IMR-90 (cell line): Measurements from ENCODE around the gene RALGAPB. TPM values are rescaled to one million over a fixed set of nuclear protein-coding genes. Genes with fewer than 3 reads are reported as not detected.

ENCODE experiments used
- ATAC-seq: fragments of 200-7000 bp; cut with Tn5 transposase; 2 replicates; pipeline ENCODE4 v1.9.1; 2020; ENCODE audit warnings: low read depth, mild to moderate bottlenecking, moderate library complexity
- BruUV-seq: library from RNA; stranded (reverse); fragments of 400-500 nt; replicated peaks from 2 replicates; lab custom pipeline; 2021; lab: Mats Ljungman, UMichigan
- CTCF ChIA-PET: fragments of 300-600 bp; formaldehyde crosslinking; extraction: SDS; loops from one replicate; lab custom pipeline; 2021; ENCODE audit warnings: antibody characterized with exemption; lab: Yijun Ruan, JAX
- POLR2A ChIA-PET: fragments of 300-600 bp; sonication (Branson Sonifier 250); formaldehyde crosslinking; loops from one replicate; lab custom pipeline; 2022; ENCODE audit warnings: antibody characterized with exemption; ENCODE audit not compliant: unreplicated experiment; lab: Charles Lee
- DNase-seq: peaks from one replicate; pipeline ENCODE4 v3.0.0; 2013
- H2AFZ ChIP-seq: replicated peaks from 2 replicates; pipeline ENCODE3; 2013; ENCODE audit warnings: low read length, mild to moderate bottlenecking; ENCODE audit not compliant: poor library complexity
- H2AK5ac ChIP-seq: 2 replicates; pipeline ENCODE4 v1.6.1; 2013; ENCODE audit warnings: low read depth, low read length, inconsistent platforms
- H2AK9ac ChIP-seq: replicated peaks from 2 replicates; pipeline ENCODE3; 2013; ENCODE audit warnings: mild to moderate bottlenecking, low read depth, low read length, moderate library complexity; ENCODE audit not compliant: poor library complexity
- H2BK120ac ChIP-seq: 2 replicates; pipeline ENCODE4 v1.6.1; 2013; ENCODE audit warnings: low read depth, low read length, inconsistent platforms
- H2BK15ac ChIP-seq: 3 replicates; pipeline ENCODE4 v1.6.1; 2013; ENCODE audit warnings: low read depth, low read length, inconsistent platforms
- H2BK20ac ChIP-seq: 2 replicates; pipeline ENCODE4 v1.6.1; 2013; ENCODE audit warnings: low read depth, mild to moderate bottlenecking, inconsistent platforms, low read length, moderate library complexity
- H2BK5ac ChIP-seq: 2 replicates; pipeline ENCODE4 v1.6.1; 2013; ENCODE audit warnings: mild to moderate bottlenecking, low read depth, low read length, inconsistent platforms; ENCODE audit not compliant: poor library complexity, severe bottlenecking
- H3K14ac ChIP-seq: replicated peaks from 2 replicates; pipeline ENCODE4 v1.6.1; 2013; ENCODE audit warnings: low read depth, low read length, inconsistent platforms
- H3K18ac ChIP-seq: 2 replicates; pipeline ENCODE4 v1.6.1; 2013; ENCODE audit warnings: low read depth, low read length, control low read depth
- H3K23ac ChIP-seq: 2 replicates; pipeline ENCODE4 v1.6.1; 2013; ENCODE audit warnings: low read depth, low read length, inconsistent platforms
- H3K27ac ChIP-seq: 2 replicates; pipeline ENCODE4 v1.5.1; 2013; ENCODE audit warnings: mild to moderate bottlenecking, control low read depth, low read length; ENCODE audit not compliant: insufficient read depth
- H3K27me3 ChIP-seq: 2 replicates; pipeline ENCODE4 v1.6.1; 2013; ENCODE audit warnings: low read length; ENCODE audit not compliant: control insufficient read depth, insufficient read depth
- H3K36me3 ChIP-seq: 2 replicates; pipeline ENCODE4 v1.6.1; 2013; ENCODE audit warnings: low read length, mixed read lengths; ENCODE audit not compliant: control insufficient read depth, insufficient read depth
- H3K4ac ChIP-seq: 2 replicates; pipeline ENCODE4 v1.6.1; 2013; ENCODE audit warnings: low read depth, low read length, inconsistent platforms
- H3K4me1 ChIP-seq: 2 replicates; pipeline ENCODE4 v1.6.1; 2013; ENCODE audit warnings: low read length, mixed read lengths; ENCODE audit not compliant: control insufficient read depth, insufficient read depth
- H3K4me2 ChIP-seq: 2 replicates; pipeline ENCODE4 v1.6.1; 2013; ENCODE audit warnings: low read depth, mild to moderate bottlenecking, control low read depth, low read length, moderate library complexity
- H3K4me3 ChIP-seq: 2 replicates; pipeline ENCODE4 v1.5.1; 2013; ENCODE audit warnings: low read depth, mild to moderate bottlenecking, control low read depth, low read length, moderate library complexity; ENCODE audit not compliant: insufficient read depth
- H3K56ac ChIP-seq: 2 replicates; pipeline ENCODE4 v1.6.1; 2013; ENCODE audit warnings: low read length, inconsistent platforms; ENCODE audit not compliant: insufficient read depth; ENCODE audit errors: extremely low read depth
- H3K79me1 ChIP-seq, 2 experiments: 2 replicates each; pipeline ENCODE4 v1.6.1; 2013; ENCODE audit warnings: low read length in 2 of 2, inconsistent platforms in 1 of 2, low read depth in 1 of 2
- H3K9ac ChIP-seq: 2 replicates; pipeline ENCODE4 v1.6.1; 2013; ENCODE audit warnings: low read depth, low read length, control low read depth
- H3K9me1 ChIP-seq: 2 replicates; pipeline ENCODE4 v1.6.1; 2013; ENCODE audit warnings: low read length, inconsistent platforms; ENCODE audit not compliant: insufficient read depth
- H3K9me3 ChIP-seq: 2 replicates; pipeline ENCODE4 v1.6.1; 2013; ENCODE audit warnings: low read length; ENCODE audit not compliant: control insufficient read depth, insufficient read depth
- H4K20me1 ChIP-seq: 2 replicates; pipeline ENCODE4 v1.6.1; 2013; ENCODE audit warnings: low read length, inconsistent platforms; ENCODE audit not compliant: insufficient read depth
- H4K5ac ChIP-seq: 2 replicates; pipeline ENCODE4 v1.6.1; 2013; ENCODE audit warnings: mild to moderate bottlenecking, low read depth, low read length, control low read depth
- H4K8ac ChIP-seq, 2 experiments: 2 replicates each; pipeline ENCODE4 v1.6.1; 2013; ENCODE audit warnings: low read depth in 2 of 2, low read length in 2 of 2, control low read depth in 1 of 2, inconsistent platforms in 1 of 2
- H4K91ac ChIP-seq: 2 replicates; pipeline ENCODE4 v1.6.1; 2013; ENCODE audit warnings: low read depth, low read length, inconsistent platforms; ENCODE audit not compliant: insufficient read depth
- CTCF ChIP-seq: conservative IDR thresholded peaks from 2 replicates; pipeline ENCODE4 v1.5.1; 2012; ENCODE audit warnings: mild to moderate bottlenecking, low read depth, low read length, improper control_type of control experiment
- ELK1 ChIP-seq: fragments of 150-350 bp; IDR thresholded peaks from 2 replicates; pipeline ENCODE4 v1.6.1; 2016; ENCODE audit warnings: low read depth, mild to moderate bottlenecking, low read length, moderate library complexity, borderline replicate concordance
- MAZ ChIP-seq: IDR thresholded peaks from 2 replicates; pipeline ENCODE4 v1.6.1; 2012; ENCODE audit warnings: low read depth, mild to moderate bottlenecking, low read length, improper control_type of control experiment, moderate library complexity, borderline replicate concordance
- POLR2A ChIP-seq: IDR thresholded peaks from 2 replicates; pipeline ENCODE4 v1.6.1; 2012; ENCODE audit warnings: mild to moderate bottlenecking, low read depth, low read length
- RCOR1 ChIP-seq: IDR thresholded peaks from 2 replicates; pipeline ENCODE4 v1.6.1; 2012; ENCODE audit warnings: mild to moderate bottlenecking, low read length, improper control_type of control experiment; ENCODE audit not compliant: insufficient replicate concordance
- WGBS, 2 experiments: methylation state at CpG; one replicate each; pipeline versions ENCODE4 v1.1.5 to v1.1.7; 2013; ENCODE audit warnings: missing lambda C conversion rate in 2 of 2; ENCODE audit not compliant: insufficient read length in 1 of 2; ENCODE audit errors: extremely low coverage in 2 of 2; 5-methylcytosine and 5-hydroxymethylcytosine counted together
- dilution Hi-C: fragments of 300-500 bp; cut with HindIII; formaldehyde crosslinking; loops from one replicate; pipeline ENCODE4 v1.14.3; 2018; ENCODE audit warnings: low sequenced_read_pairs; ENCODE audit not compliant: unreplicated experiment
- in situ Hi-C: fragments of 300-500 bp; cut with MboI; formaldehyde crosslinking; loops from 3 replicates; pipeline ENCODE4 v1.14.3; 2019; ENCODE audit warnings: low sequenced_read_pairs, inconsistent platforms, mixed read lengths
- intact Hi-C: fragments of 100-400 bp; cut with micrococcal nuclease; formaldehyde crosslinking; loops from 2 replicates; pipeline ENCODE4 v1.10.0; 2022
- polyA plus RNA-seq, 3 experiments: library from polyadenylated mRNA; depleted of rRNA; stranded (reverse); fragments of >200 nt; gene quantifications; 2 replicates each; pipeline ENCODE4 v1.2.3, GENCODE V29; 2012; ENCODE audit warnings: low replicate concordance in 1 of 3
- total RNA-seq: library from RNA; depleted of rRNA; stranded (reverse); fragments of >200 nt; gene quantifications from 2 replicates; pipeline ENCODE4 v1.2.3, GENCODE V29; 2012

RALGAPB gene
- total and polyA plus RNA-seq, 2 of the 4 experiments (the other 2 are of a cell fraction) = 12.7 to 30.3 TPM

GRCh38 chr20:38471987-38472512 is 593 bp upstream of the RALGAPB start:
- no peak overlapping the region for H2BK20ac ChIP-seq
- no peak overlapping the region for H3K23ac ChIP-seq
- peak overlapping the region; percentile 99 for H2AFZ ChIP-seq
- H3K4me1 ChIP-seq = peaks cover 2% of the 10 kb centered on the region
- H3K4me3 ChIP-seq = peak overlapping the region; percentile 50
- H2AK5ac ChIP-seq = no peak overlapping the region
- no peak overlapping the region; the same call in 1 of the 2 replicates for H2BK120ac ChIP-seq
- H4K8ac ChIP-seq = peak overlapping the region; percentile 67 to 97
- H3K9me3 ChIP-seq = no peaks in the 10 kb centered on the region
- BruUV-seq = no TSS peak
- WGBS, 2 experiments = 17% methylated on average over 1 of the region's 12 CpGs; no CpG with 5 or more reads in 1 of the 2 experiments
- H4K5ac ChIP-seq = peak overlapping the region; percentile 84
- H3K9ac ChIP-seq = peak overlapping the region; percentile 10; the same call in 1 of the 2 replicates
- H4K91ac ChIP-seq = no peak overlapping the region; the same call in 1 of the 2 replicates
- H3K18ac ChIP-seq = no peak overlapping the region
- no peak overlapping the region for H2BK15ac ChIP-seq
- no peak overlapping the region for H3K56ac ChIP-seq
- H3K79me1 ChIP-seq = peaks cover 22 to 32% of the 10 kb centered on the region in 2 experiments; a peak in 3 of 4 replicates
- no peaks in the 10 kb centered on the region; the same call in 1 of the 2 replicates for H3K9me1 ChIP-seq
- peak overlapping the region; percentile 22 for H2AK9ac ChIP-seq
- no peak for TF ChIP-seq CTCF
- TF ChIP-seq POLR2A = no peak
- TF ChIP-seq RCOR1 = no peak
- no peak for TF ChIP-seq MAZ
- TF ChIP-seq ELK1 = no peak
- ATAC-seq = peak; percentile 18
- no peak overlapping the region for H3K27ac ChIP-seq
- ChIA-PET CTCF (interaction anchor here (0.6 to 1.6 kb wide), 3 partner anchors 25 to 1367 kb away, joined by 3 to 6 read pairs (median 3); no protein-coding TSS in a partner anchor), POLR2A (no interaction called here)
- dilution Hi-C loops (no loop called here), in situ Hi-C loops (loop anchor here (10.0 to 25.0 kb wide), 2 partner anchors 63 to 265 kb away; partner anchors contain the start of gene ACTR5), intact Hi-C loops (loop anchor here (1.0 kb wide), 1 partner anchor 26 kb away; no protein-coding TSS in a partner anchor)
- H3K4me2 ChIP-seq = peak overlapping the region; percentile 94
- no peaks in the 10 kb centered on the region for H3K36me3 ChIP-seq
- no peak overlapping the region for H2BK5ac ChIP-seq
- peaks cover under 1% of the 10 kb centered on the region; the same call in 1 of the 2 replicates for H3K27me3 ChIP-seq
- H3K4ac ChIP-seq = peak overlapping the region; percentile 57; the same call in 1 of the 2 replicates
- no peak for DNase-seq
- peaks cover 32% of the 10 kb centered on the region for H4K20me1 ChIP-seq
- H3K14ac ChIP-seq = no peak overlapping the region; the same call in 1 of the 2 replicates
